Astrocyte of the hippocampus (primary cell): ENCODE measurements around the gene GRIK1.

Experiments
- DNase-seq: peaks from one replicate; pipeline ENCODE4 v3.0.0; 2011; ENCODE audit warnings: low read depth, low spot score

GRIK1 gene

DNA sequence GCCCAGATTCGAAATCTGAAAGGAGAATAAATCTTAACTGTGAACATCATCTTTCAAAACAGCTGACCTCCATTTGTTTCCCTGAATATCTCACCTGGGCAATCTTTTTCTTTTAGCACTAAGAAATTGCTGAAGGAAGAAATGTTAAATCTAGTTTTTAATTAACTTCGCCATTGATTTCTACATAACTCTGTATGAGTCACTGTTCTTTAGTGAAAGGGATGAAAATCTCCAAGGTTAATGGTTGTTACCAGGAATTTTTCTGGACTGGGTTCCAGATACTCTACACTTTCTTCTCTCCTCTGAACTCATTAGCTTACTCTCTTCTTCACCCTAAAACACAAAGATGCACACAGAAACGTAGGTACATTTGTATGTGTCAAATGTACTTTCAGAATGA lies 405.3 kb downstream of the GRIK1 start:
- no peak for DNase-seq

DNA sequence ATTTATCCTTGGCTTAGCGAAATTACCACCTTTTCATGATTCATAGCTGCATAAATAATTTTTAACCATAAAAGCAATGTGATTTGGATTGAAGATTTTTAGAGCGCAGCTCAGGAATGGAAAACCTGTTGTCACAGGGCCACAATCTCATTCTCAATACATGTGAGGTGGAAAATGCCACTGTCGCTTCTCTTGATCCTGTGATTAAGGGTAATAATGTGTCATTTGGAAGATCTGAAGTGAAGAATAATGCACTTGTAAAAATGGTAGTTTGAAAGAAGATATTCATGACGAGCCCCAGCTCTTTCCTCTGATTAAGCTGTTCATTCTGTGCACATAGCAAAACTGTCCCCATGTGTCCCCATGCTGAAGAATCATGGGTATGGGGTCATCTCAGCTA lies 410.7 kb downstream of the GRIK1 start:
- no peak for DNase-seq

DNA sequence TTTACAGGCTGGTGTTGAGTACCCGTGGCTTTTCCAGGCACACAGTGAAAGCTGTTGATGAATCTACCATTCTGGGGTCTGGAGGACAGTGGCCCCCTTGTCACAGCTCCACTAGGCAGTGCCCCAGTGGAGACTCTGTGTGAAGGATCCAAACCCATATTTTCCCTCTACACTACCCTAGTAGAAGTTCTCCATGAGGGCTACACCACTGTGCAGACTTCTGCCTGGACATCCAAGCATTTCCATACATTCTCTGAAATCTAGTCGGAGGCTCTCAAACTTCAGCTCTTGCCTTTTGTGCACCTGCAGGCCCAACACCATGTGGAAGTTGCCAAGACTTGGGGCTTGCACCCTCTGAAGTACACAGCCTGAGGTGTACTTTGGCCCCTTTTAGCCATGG lies 413.3 kb downstream of the GRIK1 start:
- DNase-seq = no peak

DNA sequence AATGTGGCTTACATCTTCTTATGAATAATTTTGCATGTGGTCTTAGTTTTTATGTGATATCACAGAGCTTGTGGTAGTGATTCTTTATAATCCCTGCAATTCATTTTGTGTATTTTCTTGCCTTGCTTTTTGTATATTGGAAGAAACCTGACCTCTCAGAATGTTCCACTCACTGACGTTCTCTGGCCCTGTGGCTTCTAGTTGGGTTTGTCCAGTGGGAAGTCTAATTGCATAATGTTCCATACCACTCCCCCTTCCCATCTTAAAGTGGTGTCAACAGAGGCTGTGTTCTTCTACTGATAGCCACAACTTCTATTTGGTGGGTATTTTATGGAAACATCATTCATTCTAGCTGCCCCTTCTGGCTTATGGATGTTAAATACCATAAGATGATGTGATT lies 415.7 kb downstream of the GRIK1 start:
- DNase-seq = no peak

DNA sequence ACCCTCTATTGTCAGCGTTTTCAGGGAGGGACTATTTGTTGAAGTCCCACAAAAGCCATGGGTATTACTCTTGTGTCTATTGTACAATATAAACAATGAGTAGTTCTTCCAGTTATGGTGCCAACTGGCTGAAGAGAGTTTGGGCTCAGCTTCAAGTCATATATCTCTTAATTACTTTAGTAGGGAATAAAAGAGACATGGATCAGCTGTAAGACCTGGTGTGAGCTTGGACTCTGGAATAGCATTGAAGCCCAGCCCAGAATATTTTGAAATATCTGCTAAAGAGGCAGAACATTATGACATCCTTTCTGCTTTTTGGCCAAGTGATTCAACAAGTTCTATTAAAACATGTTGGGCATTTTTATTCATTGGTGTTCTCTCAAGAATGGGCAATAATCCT lies 416.1 kb downstream of the GRIK1 start:
- DNase-seq = no peak

DNA sequence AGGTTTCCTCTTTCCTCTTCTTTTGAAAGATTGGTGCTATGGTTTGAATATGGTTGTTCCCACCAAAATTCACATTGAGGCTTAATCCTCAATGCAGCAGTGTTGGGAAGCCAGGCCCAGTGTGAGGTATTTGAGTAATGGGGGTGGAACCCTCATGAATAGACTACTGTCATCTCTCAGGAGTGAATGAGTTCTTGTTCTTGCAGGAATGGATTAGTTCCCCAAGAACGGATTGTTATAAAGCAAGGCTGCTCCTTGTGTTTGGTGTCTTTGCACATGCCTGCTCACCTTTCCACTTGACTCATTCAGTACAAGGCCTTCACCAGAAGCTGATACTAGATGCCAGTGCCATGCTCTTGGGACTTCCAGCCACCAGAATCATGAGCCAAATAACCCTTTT lies 417.9 kb downstream of the GRIK1 start:
- DNase-seq = no peak

DNA sequence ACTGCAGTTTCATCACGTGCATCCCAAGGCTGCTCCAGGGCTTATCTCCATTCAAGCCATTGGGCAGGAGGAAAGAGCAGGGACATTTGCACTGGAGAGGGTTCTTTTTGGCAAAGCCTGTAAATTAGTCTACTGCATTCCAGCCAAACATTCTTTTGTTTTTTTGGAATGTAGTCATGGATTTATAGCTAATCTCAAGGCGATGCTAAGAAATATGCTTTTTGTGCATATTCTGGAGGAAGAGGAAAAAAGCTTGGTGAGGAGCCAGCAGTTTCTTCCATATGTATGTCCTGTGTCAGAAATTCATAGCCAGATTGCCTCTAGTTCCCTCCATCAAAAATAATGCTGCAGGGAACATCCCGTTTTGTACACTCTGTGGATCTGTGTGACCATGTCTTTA lies 419.6 kb downstream of the GRIK1 start:
- DNase-seq = no peak

DNA sequence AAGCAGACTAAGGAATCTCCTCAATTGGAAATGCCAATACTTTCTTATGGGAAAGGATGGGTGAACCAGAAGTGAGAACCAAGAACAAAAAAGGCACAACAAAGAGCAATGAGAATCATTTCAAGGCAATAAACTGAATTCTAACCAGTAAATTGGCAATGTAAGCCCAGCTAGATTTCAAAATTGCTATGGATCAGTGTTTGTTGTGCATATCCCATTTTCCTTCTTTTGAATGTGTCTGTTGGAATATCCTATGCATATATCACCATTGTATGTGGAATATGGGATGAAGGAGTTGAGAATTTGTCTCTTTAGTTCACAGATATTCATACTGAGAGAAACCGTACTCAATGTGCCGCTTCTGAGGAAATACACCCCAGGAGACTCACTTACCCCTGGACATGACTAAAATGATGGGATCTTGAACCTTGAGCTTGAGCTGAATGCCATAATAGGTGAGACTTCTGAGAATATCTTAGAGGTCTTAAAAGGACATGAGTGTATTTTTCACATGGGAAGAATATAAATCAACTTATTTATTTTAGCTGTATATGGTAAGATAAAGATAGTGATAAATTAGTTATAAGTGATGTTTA lies 425.0 kb downstream of the GRIK1 start:
- no peak for DNase-seq

DNA sequence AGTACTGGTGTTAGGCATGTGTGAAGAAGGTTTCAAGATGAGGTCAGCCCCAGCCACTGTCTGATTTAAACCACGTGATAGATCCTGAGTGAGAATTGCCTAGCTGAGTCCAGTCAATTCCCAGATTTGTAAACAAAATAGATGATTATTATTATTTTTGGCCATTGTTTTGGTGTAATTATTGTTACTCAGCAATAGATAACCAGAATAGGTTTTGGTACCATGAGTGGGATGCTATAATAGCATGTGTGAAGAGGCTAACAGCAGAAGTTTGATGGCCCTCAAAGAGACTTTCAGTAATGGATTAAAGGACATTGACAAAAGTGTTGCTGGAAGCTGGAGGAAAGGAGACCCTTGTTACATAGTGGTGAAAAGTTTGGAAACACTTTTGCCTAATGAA lies 426.3 kb downstream of the GRIK1 start:
- DNase-seq = no peak

DNA sequence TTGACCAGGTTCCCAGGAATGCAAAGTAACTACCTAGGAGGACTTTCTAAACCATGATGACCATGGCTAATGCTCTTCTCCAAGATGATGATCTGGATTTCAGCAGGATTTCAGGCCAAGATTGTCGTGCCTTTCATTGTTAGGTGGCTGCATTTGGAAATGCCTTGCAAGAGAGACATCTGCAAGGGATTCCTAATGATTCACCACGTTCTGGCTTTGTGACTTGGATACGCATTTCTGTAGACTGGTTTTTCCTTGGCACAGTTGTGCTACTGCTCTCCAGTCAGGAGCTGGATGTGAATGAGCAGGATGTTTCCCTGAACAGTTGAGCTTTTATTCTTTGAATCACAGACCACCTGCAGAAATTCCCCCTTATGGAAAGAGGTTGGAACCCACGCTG lies 428.7 kb downstream of the GRIK1 start:
- no peak for DNase-seq

DNA sequence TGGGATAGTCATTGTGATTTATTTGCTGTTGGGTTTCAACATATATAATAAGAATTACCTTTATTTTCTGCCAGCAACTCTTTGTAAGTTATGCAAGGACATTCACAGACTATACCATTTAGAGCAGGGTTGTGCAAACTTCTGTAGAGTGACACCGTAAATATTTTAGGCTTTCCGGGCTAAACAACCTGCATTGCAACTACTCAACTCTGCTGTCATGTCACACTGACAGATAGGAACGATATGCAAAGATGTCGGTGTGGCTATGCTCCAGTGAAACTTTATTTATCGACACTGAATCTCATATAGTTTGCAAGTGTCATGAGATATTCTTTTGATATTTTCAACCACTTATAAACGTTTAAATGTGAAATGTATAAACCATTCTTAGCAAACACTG lies 430.7 kb downstream of the GRIK1 start:
- no peak for DNase-seq

DNA sequence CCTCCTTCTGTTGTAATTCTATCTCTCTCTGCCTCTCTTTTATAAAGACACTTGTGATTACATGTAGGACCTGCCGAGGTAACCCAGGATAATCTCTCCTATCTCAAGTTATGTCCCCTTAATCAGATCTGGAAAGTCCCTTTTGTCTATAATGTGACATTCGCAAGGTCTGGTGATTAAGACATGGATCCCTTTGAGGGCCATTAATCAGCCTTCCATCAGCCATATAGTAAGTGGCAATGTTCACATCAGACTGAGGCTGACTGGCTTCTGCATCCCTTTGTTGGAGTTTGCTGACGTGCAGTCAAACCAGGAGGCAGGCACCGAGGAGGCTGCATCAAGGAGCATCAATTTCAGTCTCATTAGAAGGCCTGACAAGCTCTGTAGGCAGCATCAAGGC lies 431.5 kb downstream of the GRIK1 start:
- DNase-seq = no peak

DNA sequence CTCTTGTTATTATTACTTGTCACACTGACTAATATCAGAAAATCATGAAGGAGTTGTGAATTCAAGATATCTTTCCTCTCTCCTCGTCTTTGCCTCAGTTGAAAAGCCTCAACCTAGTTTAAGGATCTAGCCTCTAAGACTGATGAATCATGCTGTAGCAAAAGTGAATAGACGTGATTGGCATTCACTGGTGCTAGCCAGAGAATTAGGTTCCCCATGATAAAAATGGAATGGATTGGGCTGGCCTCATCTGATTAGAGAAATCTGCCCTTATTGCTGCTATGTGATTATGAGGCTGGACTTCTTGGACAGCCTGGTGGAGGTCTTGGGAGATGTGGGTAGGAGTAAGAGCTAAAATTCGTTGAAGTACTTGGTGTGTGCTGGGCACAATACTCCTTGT lies 432.8 kb downstream of the GRIK1 start:
- DNase-seq = no peak

DNA sequence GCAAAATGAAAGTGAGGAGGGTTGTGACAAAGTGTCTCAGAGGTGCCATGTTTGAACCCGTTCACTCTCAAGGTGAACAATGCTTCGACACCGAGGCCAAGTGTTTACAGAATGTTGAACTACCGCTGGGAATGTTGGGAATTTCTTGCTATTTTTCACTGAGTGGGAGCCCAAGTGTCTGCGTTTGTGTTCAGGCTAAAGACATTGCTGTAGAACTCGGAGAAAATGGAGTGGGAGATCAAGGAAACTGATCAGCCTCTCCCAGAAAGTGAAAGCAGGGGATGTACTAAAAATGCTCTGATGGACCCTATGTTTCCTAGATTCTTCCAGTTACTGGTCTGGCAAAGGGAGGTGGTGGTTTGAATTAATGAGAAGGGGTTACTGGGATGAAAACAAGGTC lies 433.6 kb downstream of the GRIK1 start:
- DNase-seq = no peak

DNA sequence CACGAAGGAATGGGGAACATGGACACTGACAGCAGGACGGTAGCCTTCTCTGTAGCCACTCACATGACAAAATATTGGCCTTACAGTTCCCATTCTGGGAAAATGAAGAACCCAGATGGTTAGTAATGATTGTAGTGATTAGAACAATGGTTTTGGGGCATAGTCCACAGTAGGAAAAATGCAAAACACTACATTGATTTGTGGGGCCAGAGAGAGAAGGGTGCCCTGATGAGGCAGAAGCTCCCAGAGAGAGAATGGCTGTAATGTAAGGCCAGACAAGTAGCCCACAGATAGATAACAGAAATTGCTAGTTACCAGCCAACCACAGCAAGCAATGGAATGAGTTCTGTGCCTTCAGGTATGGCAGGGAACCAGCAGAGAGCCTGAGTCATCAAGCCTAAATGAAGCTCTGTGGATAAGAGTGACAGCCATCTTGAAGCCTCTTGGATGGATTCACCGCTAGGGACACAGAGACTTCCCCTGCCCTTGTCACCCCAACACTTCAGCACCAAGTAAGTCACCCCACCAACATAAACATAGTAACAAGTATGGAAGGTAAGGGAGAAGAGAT lies 435.0 kb downstream of the GRIK1 start:
- DNase-seq = peak; percentile 92

DNA sequence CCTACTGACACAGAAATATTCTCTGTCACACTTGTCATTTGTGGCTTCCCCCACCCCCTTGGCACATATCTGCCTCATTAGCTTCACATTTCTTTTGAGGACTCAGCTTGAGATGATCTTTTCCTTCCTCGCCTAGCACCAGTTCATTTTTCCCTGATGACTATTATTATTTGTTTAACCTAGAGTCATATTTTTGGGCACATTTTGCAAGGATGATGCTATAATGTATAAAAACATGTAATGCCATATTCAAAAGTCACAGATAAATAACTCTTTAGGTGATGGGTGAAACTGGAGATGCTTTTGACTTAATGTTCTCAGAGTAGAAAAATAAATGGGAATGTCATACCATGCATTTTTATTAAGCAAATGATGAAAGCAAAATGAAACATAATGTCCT lies 438.3 kb downstream of the GRIK1 start:
- DNase-seq = no peak

DNA sequence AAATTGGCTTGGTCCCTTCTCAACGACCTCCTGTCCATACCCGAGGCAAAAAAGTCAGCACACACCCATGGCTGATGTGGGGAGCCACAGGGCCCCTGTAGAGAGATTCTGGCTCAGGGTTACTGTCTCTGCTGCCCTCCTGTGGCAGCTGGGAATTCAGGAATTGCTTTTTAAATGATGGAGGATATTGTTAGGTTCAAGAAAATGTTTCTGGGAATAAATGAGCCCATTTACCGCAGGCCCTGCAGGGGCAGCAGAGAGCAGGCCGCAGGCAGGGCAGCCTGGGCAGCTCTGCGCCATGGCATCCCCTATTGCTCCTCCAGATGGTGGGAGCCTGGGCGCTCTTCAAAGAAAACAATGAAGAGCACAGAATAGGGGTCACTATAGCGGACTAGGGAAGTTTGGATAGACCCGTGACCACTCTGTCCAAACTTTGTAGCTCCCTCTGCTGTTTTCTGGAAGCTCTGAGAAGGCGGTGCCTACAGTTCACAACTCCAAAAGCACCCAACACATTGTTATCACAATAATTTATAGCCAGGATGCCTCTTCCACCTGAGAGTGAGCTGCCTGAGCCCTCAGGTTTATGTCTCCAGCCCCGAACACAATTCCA lies 440.0 kb downstream of the GRIK1 start:
- DNase-seq = no peak

DNA sequence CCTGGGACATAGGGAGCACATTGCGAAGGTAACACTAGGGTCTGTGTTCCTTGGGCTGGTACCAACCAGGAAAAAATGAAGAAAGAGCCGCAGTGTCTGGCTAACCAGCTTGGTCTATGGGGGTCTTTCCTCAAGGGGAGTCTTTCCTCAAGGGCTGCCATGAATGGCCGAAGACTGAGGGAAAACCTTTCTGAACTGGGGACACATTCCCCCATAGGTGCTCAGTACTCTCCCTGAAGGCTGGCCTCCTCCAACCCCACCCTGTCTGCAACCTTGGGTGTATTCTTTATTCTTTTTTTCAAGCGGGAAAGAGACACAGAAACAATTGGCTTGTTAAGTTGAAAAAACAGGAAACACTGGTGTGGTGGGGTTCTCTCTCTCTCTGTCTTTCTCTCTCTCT lies 440.6 kb downstream of the GRIK1 start:
- no peak for DNase-seq

DNA sequence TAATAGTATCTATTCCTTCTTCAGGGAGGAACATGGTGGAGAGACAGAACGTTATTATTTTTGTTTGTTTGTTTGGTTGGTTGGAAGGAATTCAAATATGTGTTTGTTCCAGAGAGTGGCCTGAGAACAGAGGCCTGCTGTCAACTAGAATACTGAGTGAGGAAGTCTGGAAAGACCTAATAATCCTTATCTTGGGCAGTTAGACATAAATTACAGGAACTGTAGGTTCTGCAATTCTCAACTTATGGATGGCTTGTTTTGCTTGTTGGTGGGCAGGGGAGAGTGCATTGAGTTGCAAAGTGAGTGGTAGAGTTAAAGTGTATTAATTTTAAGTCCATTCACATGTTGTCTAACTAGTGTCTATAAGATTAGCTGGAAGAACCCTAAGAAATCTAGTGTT lies 443.5 kb downstream of the GRIK1 start:
- DNase-seq = no peak

DNA sequence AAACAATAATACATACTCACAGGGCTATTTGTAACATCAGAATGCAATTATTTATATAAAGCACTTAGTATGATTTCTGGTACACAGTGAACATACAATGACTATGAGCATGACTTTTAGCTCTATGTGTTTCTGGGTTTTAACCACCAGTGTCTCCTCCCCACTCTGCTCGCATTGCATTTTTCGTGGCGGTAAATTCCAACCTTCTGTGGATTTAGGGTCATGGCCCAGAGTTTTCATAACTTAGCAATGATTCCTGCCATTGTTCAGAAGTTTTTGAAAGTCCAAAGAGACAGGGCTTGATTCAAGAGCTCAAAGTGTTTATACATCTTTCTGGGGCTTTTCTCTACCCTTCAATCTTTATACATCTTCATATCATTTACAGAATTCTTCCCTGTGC lies 449.8 kb downstream of the GRIK1 start:
- peak; percentile 58 for DNase-seq

DNA sequence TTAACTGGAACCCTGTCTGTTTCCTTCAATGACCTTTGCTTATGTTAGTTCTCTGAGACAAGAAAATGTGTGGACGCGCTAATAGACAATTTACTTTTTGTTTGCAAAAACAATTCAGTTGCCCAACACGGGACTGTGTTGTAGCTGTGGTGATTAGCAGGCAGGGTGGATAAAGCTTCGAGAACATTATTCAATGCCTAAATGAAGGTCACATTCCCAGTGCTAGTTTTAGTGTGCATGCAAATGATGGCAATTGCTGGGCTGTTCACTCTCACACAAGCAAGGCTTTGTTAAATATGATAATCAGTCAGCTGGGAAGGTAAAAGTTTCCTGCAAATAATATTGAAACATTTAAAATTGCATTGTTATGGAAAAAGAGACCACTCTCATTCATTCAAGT lies 452.6 kb downstream of the GRIK1 start:
- DNase-seq = no peak
